Left ventricle myocardium inferior (tissue), 1 donor: ENCODE results near the gene CDYL. TPM values are rescaled to one million over a fixed set of nuclear protein-coding genes. Genes with fewer than 3 reads are reported as not detected.

ENCODE experiments used
- DNase-seq: peaks from one replicate; pipeline ENCODE4 v3.0.0-alpha.2; 2020
- H3K27ac ChIP-seq: fragments of 200-600 bp; replicated peaks from 2 replicates; pipeline ENCODE4 v1.8.0; 2021
- H3K27me3 ChIP-seq: fragments of 200-600 bp; 2 replicates; pipeline ENCODE4 v1.8.0; 2021; ENCODE audit warnings: low read depth
- H3K36me3 ChIP-seq: fragments of 200-600 bp; 2 replicates; pipeline ENCODE4 v1.8.0; 2021
- H3K4me1 ChIP-seq: fragments of 200-600 bp; 2 replicates; pipeline ENCODE4 v1.8.0; 2021
- H3K4me3 ChIP-seq: fragments of 200-600 bp; 2 replicates; pipeline ENCODE4 v1.8.0; 2021; ENCODE audit warnings: mild to moderate bottlenecking, moderate library complexity
- H3K9me3 ChIP-seq: fragments of 200-600 bp; replicated peaks from 2 replicates; pipeline ENCODE4 v1.8.0; 2021
- CTCF ChIP-seq: fragments of 200-600 bp; IDR thresholded peaks from 2 replicates; pipeline ENCODE4 v1.8.0; 2021; ENCODE audit warnings: antibody characterized with exemption, mild to moderate bottlenecking, borderline replicate concordance
- intact Hi-C: fragments of 100-400 bp; cut with micrococcal nuclease; formaldehyde crosslinking; loops from one replicate; pipeline ENCODE4 v1.11.0; 2022
- total RNA-seq: library from RNA; stranded (reverse); fragmentation: NEBNext Ultra II Directional; extraction: Animal tissue kit (Norgen Biotek cat#: 25700); gene quantifications from one replicate; pipeline ENCODE4 v1.2.1, GENCODE V29; 2021
- donor health status: DM: no; HTN: yes; CAD: no; lungs with severe emphysema.

Gene CDYL
- total RNA-seq, 1 donor from 2014 or later = 27.7 TPM

- DNase-seq = no peak
- peaks cover 22% of the 10 kb centered on the region for H3K4me1 ChIP-seq
- TF ChIP-seq CTCF = no peak
- H3K27ac ChIP-seq = no peak overlapping the region
- peaks cover 28% of the 10 kb centered on the region for H3K36me3 ChIP-seq
- no peak overlapping the region for H3K4me3 ChIP-seq
- intact Hi-C loops = no loop called here
- H3K27me3 ChIP-seq = no peaks in the 10 kb centered on the region
- no peaks in the 10 kb centered on the region for H3K9me3 ChIP-seq
These were observed 167.5 kb downstream of the CDYL start for GRCh38 chr6:4943716-4944115.

DNA sequence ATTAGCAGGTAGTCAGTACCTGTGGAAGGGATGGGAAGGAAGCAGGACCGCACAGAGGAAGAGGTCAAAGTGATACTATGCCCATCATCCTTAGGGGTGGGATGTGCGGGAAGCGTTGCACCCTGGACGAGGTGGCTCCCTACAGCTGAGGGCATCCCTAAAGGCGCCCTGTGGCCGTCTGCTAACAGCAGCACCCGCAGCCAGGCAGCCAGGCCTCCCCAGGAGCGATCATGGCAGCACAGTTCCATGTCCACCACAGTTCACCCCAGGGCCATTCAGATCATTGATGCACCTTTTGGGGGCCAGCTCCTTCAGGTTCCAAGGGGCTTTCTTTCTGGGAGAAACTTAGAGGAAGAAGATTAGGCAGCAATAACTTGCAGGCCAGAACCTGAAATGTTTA lies 168.1 kb downstream of the CDYL start:
- Histone ChIP-seq H3K27me3 (no peaks in the 10 kb centered on the region), H3K36me3 (peaks cover 33% of the 10 kb centered on the region), H3K4me3 (no peak overlapping the region), H3K27ac (no peak overlapping the region), H3K9me3 (no peaks in the 10 kb centered on the region), H3K4me1 (peaks cover 22% of the 10 kb centered on the region)
- no peak for TF ChIP-seq CTCF
- intact Hi-C loops = no loop called here
- no peak for DNase-seq

GRCh38 chr6:4946521-4946920 lies 170.3 kb downstream of the CDYL start:
- Histone ChIP-seq H3K36me3 (peaks cover 35% of the 10 kb centered on the region), H3K4me1 (peaks cover 16% of the 10 kb centered on the region), H3K27ac (no peak overlapping the region), H3K27me3 (no peaks in the 10 kb centered on the region), H3K4me3 (no peak overlapping the region), H3K9me3 (no peaks in the 10 kb centered on the region)
- intact Hi-C loops = no loop called here
- DNase-seq = no peak
- no peak for TF ChIP-seq CTCF

DNA sequence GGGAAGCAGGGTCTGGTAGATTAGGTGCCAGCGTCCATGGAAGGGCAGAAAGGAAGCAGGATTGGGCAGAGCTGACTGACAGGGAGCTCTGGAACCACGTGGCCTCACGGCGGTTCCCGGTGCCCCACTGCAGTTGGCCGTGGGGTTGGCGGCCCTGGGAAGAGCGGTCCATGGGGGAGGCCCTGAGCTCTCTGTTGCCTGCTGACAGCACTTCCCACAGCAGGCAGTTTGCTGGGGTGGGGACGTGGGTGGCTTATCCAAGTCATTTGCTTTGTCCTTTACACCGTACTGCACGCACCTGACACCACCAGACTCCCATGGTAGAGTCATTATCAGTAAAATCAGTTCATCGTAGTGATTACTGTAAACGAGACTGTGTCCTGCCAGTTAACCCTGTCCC lies 171.5 kb downstream of the CDYL start:
- H3K4me1 ChIP-seq = peaks cover 4% of the 10 kb centered on the region

DNA sequence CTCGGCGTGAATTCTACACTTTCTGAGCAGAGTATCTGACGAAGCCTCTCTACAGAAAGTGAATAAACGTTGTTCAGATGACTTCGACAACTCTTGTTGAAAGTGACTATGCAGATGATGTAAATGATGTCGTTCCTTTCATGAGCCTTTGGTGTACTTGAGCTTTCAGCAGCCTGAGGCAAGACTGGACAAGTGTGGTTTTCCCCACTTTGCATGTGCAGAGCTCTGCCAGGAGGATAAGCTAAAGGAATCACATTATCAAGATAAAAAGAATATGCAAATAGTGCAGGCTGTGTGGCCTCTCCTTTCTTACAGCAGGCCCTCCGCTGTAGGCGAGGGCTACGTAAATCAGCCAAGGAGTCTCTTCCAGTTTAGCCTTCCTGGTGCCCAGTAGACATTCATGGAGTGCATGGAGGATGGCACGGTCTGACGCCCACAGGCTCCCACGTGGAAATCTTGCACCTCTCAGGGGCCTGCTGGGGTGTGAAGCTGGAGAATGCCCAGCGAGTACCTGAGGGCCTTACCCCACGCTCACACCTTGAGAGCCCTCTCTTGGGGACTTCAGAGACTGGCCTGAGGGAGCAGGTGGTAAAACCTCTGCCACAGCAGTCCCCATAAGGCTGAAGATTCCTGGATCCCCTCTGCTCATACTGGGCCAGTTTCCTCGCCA lies 172.7 kb downstream of the CDYL start:
- intact Hi-C loops = no loop called here
- no peak for DNase-seq

More for the DNA sequence above, 171.5 kb downstream of the CDYL start:
- no peaks in the 10 kb centered on the region for H3K27me3 ChIP-seq
- no peaks in the 10 kb centered on the region for H3K9me3 ChIP-seq
- TF ChIP-seq CTCF = no peak
- DNase-seq = no peak
- no peak overlapping the region for H3K4me3 ChIP-seq
- intact Hi-C loops = no loop called here
- H3K36me3 ChIP-seq = peaks cover 41% of the 10 kb centered on the region
- no peak overlapping the region for H3K27ac ChIP-seq

More for the DNA sequence above, 172.7 kb downstream of the CDYL start:
- no peaks in the 10 kb centered on the region for H3K4me1 ChIP-seq
- TF ChIP-seq CTCF = no peak
- H3K27ac ChIP-seq = no peak overlapping the region
- no peaks in the 10 kb centered on the region for H3K27me3 ChIP-seq
- H3K4me3 ChIP-seq = no peak overlapping the region
- H3K9me3 ChIP-seq = no peaks in the 10 kb centered on the region
- H3K36me3 ChIP-seq = peaks cover 50% of the 10 kb centered on the region
